ENCODE results near the gene BMPR2. TPM values are rescaled to one million over a fixed set of nuclear protein-coding genes. Genes with fewer than 3 reads are reported as not detected.

The BMPR2 gene
- total and polyA plus RNA-seq, 2 of the 8 experiments (the other 6 are each of a cell fraction or from before 2014, with no cell fraction given), result 5.5 to 19.8 TPM

DNA sequence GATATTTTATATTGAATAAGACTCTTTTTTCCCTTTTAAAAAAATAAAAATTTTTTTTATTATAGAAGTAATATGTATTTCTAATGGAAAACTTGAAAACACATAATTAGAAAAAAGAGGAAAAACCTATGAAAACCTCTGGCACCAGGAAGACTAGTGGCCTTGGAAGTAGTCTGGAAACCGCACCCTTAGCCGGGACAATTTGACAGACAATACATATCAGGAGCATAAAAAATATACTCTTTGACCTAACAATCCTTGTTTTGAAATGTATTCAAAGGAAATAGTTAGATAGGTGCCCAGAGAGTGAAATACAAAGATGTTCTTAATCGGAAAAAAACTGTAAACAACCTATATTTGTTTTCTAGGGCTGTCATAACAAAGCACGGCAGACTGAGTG lies 223.8 kb downstream of the BMPR2 start:
- TF ChIP-seq BACH1 (IDR thresholded peaks at IDR 0.05; ENCODE audit: low read length) (no peak), ASH2L (IDR thresholded peaks at IDR 0.05; ENCODE audit: low read length) (no peak), HDAC2 (IDR thresholded peaks at IDR 0.05; ENCODE audit: borderline replicate concordance in 1 of 2, low read depth in 2 of 2, low read length in 2 of 2) (no peak), SP2 (IDR thresholded peaks at IDR 0.05; ENCODE audit: low read length) (no peak), RBBP5 (IDR thresholded peaks at IDR 0.05; ENCODE audit: borderline replicate concordance, low read depth, low read length) (no peak), NANOG (IDR thresholded peaks at IDR 0.05; ENCODE audit: insufficient read depth, low read depth, low read length, poor library complexity, severe bottlenecking) (no peak), JUND (IDR thresholded peaks at IDR 0.05; ENCODE audit: low read length) (no peak), CBX5 (IDR thresholded peaks at IDR 0.05; ENCODE audit: low read depth, low read length) (no peak), ATF2 (IDR thresholded peaks at IDR 0.05; ENCODE audit: low read length) (no peak), NRF1 (IDR thresholded peaks at IDR 0.05; ENCODE audit: low read depth, low read length) (no peak), ZNF274 (IDR thresholded peaks at IDR 0.05; ENCODE audit: borderline replicate concordance, extremely low read depth, low read length) (no peak), CREB1 (IDR thresholded peaks at IDR 0.05) (no peak)
- Histone ChIP-seq H4K91ac (replicated peaks; ENCODE audit: insufficient read length, low read length) (no peak overlapping the region), H2BK12ac (ENCODE audit: low read depth, low read length) (no peak overlapping the region), H3K9me3 (ENCODE audit: insufficient read depth in 2 of 2, low read depth in 1 of 2, low read length in 1 of 2) (no peaks in the 10 kb centered on the region), H3K4me1 (replicated peaks in 1 of 4; ENCODE audit: control insufficient read depth in 3 of 4, insufficient read depth in 4 of 4, low read length in 3 of 4) (no peaks in the 10 kb centered on the region), H3K23ac (ENCODE audit: insufficient read length) (no peak overlapping the region), H3K79me1 (ENCODE audit: low read depth, low read length) (no peaks in the 10 kb centered on the region), H3K27me3 (replicated peaks in 1 of 4; ENCODE audit: control insufficient read depth in 3 of 4, extremely low read depth in 1 of 4, insufficient read depth in 3 of 4, low read length in 3 of 4) (no peaks in the 10 kb centered on the region), H3K9ac (replicated peaks in 1 of 4; ENCODE audit: extremely low read depth in 1 of 4, low read depth in 3 of 4, low read length in 3 of 4) (no peak overlapping the region), H3K4me3 (ENCODE audit: extremely low read depth in 1 of 4, insufficient read depth in 2 of 4, low read depth in 3 of 4, low read length in 4 of 4) (no peak overlapping the region), H3K27ac (ENCODE audit: low read depth, low read length) (no peak overlapping the region), H3K14ac (ENCODE audit: insufficient read length) (no peak overlapping the region), H3K23me2 (ENCODE audit: low read depth, low read length) (no peaks in the 10 kb centered on the region), H3K4ac (replicated peaks; ENCODE audit: insufficient read length, low read depth, low read length) (no peak overlapping the region), H4K5ac (ENCODE audit: insufficient read length, low read depth, low read length) (no peak overlapping the region), H3K56ac (replicated peaks; ENCODE audit: insufficient read length, low read depth, low read length) (no peak overlapping the region), H3K36me3 (ENCODE audit: control insufficient read depth in 2 of 4, insufficient read depth in 4 of 4, low read length in 3 of 4) (no peaks in the 10 kb centered on the region), H2AK5ac (ENCODE audit: low read depth, low read length) (no peak overlapping the region), H2BK20ac (ENCODE audit: low read length) (no peak overlapping the region), H2AFZ (ENCODE audit: low read length) (no peak overlapping the region), H2BK5ac (ENCODE audit: low read depth, low read length) (no peak overlapping the region), H3K79me2 (ENCODE audit: control insufficient read depth in 1 of 2, insufficient read depth in 2 of 2, low read length in 2 of 2) (no peaks in the 10 kb centered on the region), H4K8ac (ENCODE audit: extremely low read depth, insufficient read depth, low read length) (no peak overlapping the region), H2BK120ac (replicated peaks; ENCODE audit: low read depth, low read length) (no peak overlapping the region), H3K18ac (ENCODE audit: extremely low read depth, low read length) (no peak overlapping the region), H2BK15ac (ENCODE audit: low read length) (no peak overlapping the region), H3K4me2 (ENCODE audit: insufficient read depth in 1 of 2, low read depth in 2 of 2, low read length in 2 of 2) (no peak overlapping the region), H4K20me1 (replicated peaks in 1 of 2; ENCODE audit: control insufficient read depth in 1 of 2, insufficient read depth in 2 of 2, low read length in 2 of 2) (no peaks in the 10 kb centered on the region)
- WGBS, 2 experiments (ENCODE audit: extremely low coverage in 1 of 2, insufficient coverage in 1 of 2, insufficient read length in 1 of 2, insufficient replicate concordance in 2 of 2, low coverage in 1 of 2, low lambda C conversion rate in 2 of 2, missing lambda C conversion rate in 1 of 2), result 91% methylated on average over 4 of the region's 4 CpGs; no CpG with 5 or more reads in 1 of the 2 experiments
- CTCF ChIA-PET (ENCODE audit: partially characterized antibody), result interaction anchor here (1.3 to 3.0 kb wide), 3 partner anchors 9 to 11 kb away, joined by 4 to 27 read pairs (median 16); no protein-coding TSS in a partner anchor
- no peak for DNase-seq (ENCODE audit: low read depth in 1 of 2, low spot score in 2 of 2)
- no peak for FAIRE-seq
- POLR2A ChIA-PET (ENCODE audit: partially characterized antibody), result no interaction called here
